HCT116 (cell line): ENCODE measurements around the gene TBC1D14. TPM values are rescaled to one million over a fixed set of nuclear protein-coding genes. Genes with fewer than 3 reads are reported as not detected.

Experiments used
- ATAC-seq: fragments of 200-7000 bp; cut with Tn5 transposase; 2 replicates; pipeline ENCODE4 v1.9.1; 2020; ENCODE audit warnings: mild to moderate bottlenecking, moderate library complexity
- BruUV-seq: library from RNA; stranded (reverse); fragments of 400-500 nt; replicated peaks from 2 replicates; lab custom pipeline; 2021; lab: Mats Ljungman, UMichigan
- CTCF ChIA-PET: fragments of 300-600 bp; sonication (Branson Sonifier 250); formaldehyde crosslinking; loops from one replicate; lab custom pipeline; 2021; ENCODE audit warnings: antibody characterized with exemption; lab: Charles Lee
- POLR2A ChIA-PET: fragments of 300-600, 350-600 bp; sonication (Branson Sonifier 250); formaldehyde crosslinking; loops from one replicate; lab custom pipeline; 2021; ENCODE audit warnings: antibody characterized with exemption; lab: Charles Lee
- RAD21 ChIA-PET, 2 experiments: fragments of 300-600 bp; sonication (Branson Sonifier 250); formaldehyde crosslinking; loops; one replicate each; lab custom pipeline; 2023; ENCODE audit warnings: low total read pairs in 2 of 2; ENCODE audit not compliant: uncharacterized antibody in 2 of 2, unreplicated experiment in 2 of 2, low non-redundant PET in 1 of 2; lab: Charles Lee
- DNase-seq: peaks from one replicate; pipeline ENCODE4 v3.0.0-alpha.2; 2010; ENCODE audit warnings: low read depth, low spot score
- H2AFZ ChIP-seq: fragments of 200-600 bp; shearing (Covaris generic), sonication (generic); 2 replicates; pipeline ENCODE4 v1.6.1; 2017; ENCODE audit warnings: low read depth, mixed run types, mixed read lengths, antibody characterized with exemption, low read length; ENCODE audit not compliant: poor library complexity, severe bottlenecking
- H3K27ac ChIP-seq: 2 replicates; pipeline ENCODE4 v1.5.1; 2012; ENCODE audit warnings: low read depth, low read length
- H3K27me3 ChIP-seq: fragments of 200-600 bp; sonication (generic); 2 replicates; pipeline ENCODE4 v1.6.1; 2016; ENCODE audit warnings: mixed run types, low read length, mixed read lengths; ENCODE audit not compliant: insufficient read depth
- H3K36me3 ChIP-seq, 2 experiments: fragments of 200-500 bp in 1 of 2; fragments of 200-600 bp in 1 of 2; sonication (Bioruptor generic) in 1 of 2; sonication (generic) in 1 of 2; 2 replicates each; pipeline versions ENCODE4 v1.5.1 to v1.6.1; 2014 to 2016; ENCODE audit warnings: low read length in 2 of 2, inconsistent platforms in 1 of 2, mixed read lengths in 1 of 2, mixed run types in 1 of 2; ENCODE audit not compliant: insufficient read depth in 2 of 2, control insufficient read depth in 1 of 2
- H3K4me1 ChIP-seq, 2 experiments: fragments of 200-600 bp in 1 of 2; sonication (generic) in 1 of 2; 2 replicates each; pipeline versions ENCODE4 v1.5.1 to v1.6.1; 2012 to 2017; ENCODE audit warnings: low read length in 2 of 2, inconsistent platforms in 1 of 2, mild to moderate bottlenecking in 1 of 2, mixed read lengths in 1 of 2, mixed run types in 1 of 2, moderate library complexity in 1 of 2; ENCODE audit not compliant: insufficient read depth in 2 of 2, control insufficient read depth in 1 of 2
- H3K4me2 ChIP-seq: fragments of 200-600 bp; sonication (generic); 2 replicates; pipeline ENCODE4 v1.6.1; 2017; ENCODE audit warnings: mixed run types, low read length, mixed read lengths
- H3K4me3 ChIP-seq, 2 experiments: fragments of 200-600 bp in 1 of 2; sonication (generic) in 1 of 2; replicated peaks in 1 of 2; 2 replicates each; pipeline ENCODE4 v1.5.1; 2011 to 2016; ENCODE audit warnings: low read length in 2 of 2, control low read depth in 1 of 2, low read depth in 1 of 2, mild to moderate bottlenecking in 1 of 2, mixed read lengths in 1 of 2, mixed run types in 1 of 2
- H3K79me2 ChIP-seq: fragments of 200-600 bp; sonication (generic); 2 replicates; pipeline ENCODE4 v1.6.1; 2017; ENCODE audit warnings: mild to moderate bottlenecking, mixed run types, low read length, moderate library complexity, mixed read lengths; ENCODE audit not compliant: insufficient read depth
- H3K9ac ChIP-seq: fragments of 200-600 bp; sonication (generic); 2 replicates; pipeline ENCODE4 v1.6.1; 2016; ENCODE audit warnings: low read length, mixed read lengths
- H3K9me2 ChIP-seq: fragments of 200-600 bp; sonication (generic), shearing (Covaris generic); 2 replicates; pipeline ENCODE4 v1.6.1; 2017; ENCODE audit warnings: mixed run types, mild to moderate bottlenecking, moderate library complexity; ENCODE audit not compliant: insufficient read depth
- H3K9me3 ChIP-seq, 2 experiments: fragments of 200-500 bp in 1 of 2; fragments of 200-600 bp in 1 of 2; sonication (Bioruptor generic) in 1 of 2; sonication (generic) in 1 of 2; 2 replicates each; pipeline ENCODE4 v1.6.1; 2014 to 2017; ENCODE audit warnings: low read length in 2 of 2, mixed read lengths in 2 of 2, inconsistent platforms in 1 of 2, low read depth in 1 of 2, mild to moderate bottlenecking in 1 of 2, mixed run types in 1 of 2, moderate library complexity in 1 of 2; ENCODE audit not compliant: control insufficient read depth in 1 of 2, insufficient read depth in 1 of 2
- H4K20me1 ChIP-seq: fragments of 200-600 bp; sonication (generic), shearing (Covaris generic); 2 replicates; pipeline ENCODE4 v1.6.1; 2017; ENCODE audit warnings: mixed run types, mild to moderate bottlenecking, moderate library complexity; ENCODE audit not compliant: insufficient read depth
- CBX3 ChIP-seq: IDR thresholded peaks from 2 replicates; pipeline ENCODE4 v1.6.1; 2012; ENCODE audit warnings: low read depth
- CEBPB ChIP-seq: IDR thresholded peaks from 2 replicates; pipeline ENCODE4 v1.6.1; 2012; ENCODE audit warnings: low read depth
- CTCF ChIP-seq, 3 experiments: fragments of 200-600 bp in 1 of 3; sonication (generic) in 1 of 3; IDR thresholded peaks in 2 of 3; conservative IDR thresholded peaks in 1 of 3; 2 replicates each; pipeline ENCODE4 v1.5.1; 2012 to 2017; ENCODE audit warnings: low read depth in 2 of 3, low read length in 2 of 3, antibody characterized with exemption in 1 of 3, borderline replicate concordance in 1 of 3, control low read depth in 1 of 3, mild to moderate bottlenecking in 1 of 3, mixed read lengths in 1 of 3, mixed run types in 1 of 3, moderate library complexity in 1 of 3; ENCODE audit not compliant: insufficient read depth in 1 of 3
- EGR1 ChIP-seq: IDR thresholded peaks from 2 replicates; pipeline ENCODE4 v1.6.1; 2012; ENCODE audit warnings: low read depth
- EZH2 ChIP-seq: fragments of 200-600 bp; sonication (generic); IDR thresholded peaks from 2 replicates; pipeline ENCODE4 v1.6.1; 2017; ENCODE audit warnings: antibody characterized with exemption, mixed run types
- MAX ChIP-seq: IDR thresholded peaks from 2 replicates; pipeline ENCODE4 v1.6.1; 2012
- POLR2A ChIP-seq: IDR thresholded peaks from 2 replicates; pipeline ENCODE4 v1.7.0; 2011; ENCODE audit warnings: borderline replicate concordance; ENCODE audit not compliant: insufficient read depth, insufficient read length; ENCODE audit errors: extremely low read depth
- RAD21 ChIP-seq: IDR thresholded peaks from 2 replicates; pipeline ENCODE4 v1.6.1; 2012; ENCODE audit warnings: low read depth, mild to moderate bottlenecking
- REST ChIP-seq: IDR thresholded peaks from 2 replicates; pipeline ENCODE4 v1.6.1; 2012; ENCODE audit warnings: low read depth
- SIN3A ChIP-seq: IDR thresholded peaks from 2 replicates; pipeline ENCODE4 v1.6.1; 2012; ENCODE audit warnings: low read depth
- SP1 ChIP-seq: IDR thresholded peaks from 2 replicates; pipeline ENCODE4 v1.6.1; 2012; ENCODE audit warnings: low read depth
- SRF ChIP-seq: IDR thresholded peaks from 2 replicates; pipeline ENCODE4 v1.6.1; 2012; ENCODE audit warnings: low read depth
- ZFX ChIP-seq: fragments of 450-650 bp; IDR thresholded peaks from 2 replicates; pipeline ENCODE4 v1.6.1; 2017
- intact Hi-C: fragments of 100-400 bp; cut with micrococcal nuclease; formaldehyde crosslinking; loops from 2 replicates; pipeline ENCODE4 v1.10.0; 2022
- total RNA-seq: library from RNA; stranded (reverse); gene quantifications from one replicate; pipeline ENCODE4 v1.2.1, GENCODE V29; 2021; ENCODE audit not compliant: unreplicated experiment

TBC1D14 gene
- total RNA-seq, 1 experiment from 2014 or later, result 62.9 TPM

GRCh38 chr4:7019367-7019766 lies 109.7 kb downstream of the TBC1D14 start:
- ATAC-seq (no peak), DNase-seq (no peak)
- intact Hi-C loops, result no loop called here
- CTCF ChIA-PET, result no interaction called here
- Histone ChIP-seq H3K27ac (no peak overlapping the region), H3K4me2 (no peak overlapping the region), H3K9me3 (no peaks in the 10 kb centered on the region), H3K4me3 (no peak overlapping the region), H4K20me1 (no peaks in the 10 kb centered on the region), H3K36me3 (peaks cover 8 to 36% of the 10 kb centered on the region in 2 experiments; a peak in 3 of 4 replicates), H2AFZ (no peak overlapping the region), H3K79me2 (peaks cover 4% of the 10 kb centered on the region; the same call in 1 of the 2 replicates), H3K9ac (no peak overlapping the region), H3K9me2 (no peaks in the 10 kb centered on the region), H3K27me3 (no peaks in the 10 kb centered on the region), H3K4me1 (peaks cover 0 to 37% of the 10 kb centered on the region in 2 experiments; a peak in 2 of 4 replicates)
- POLR2A ChIA-PET, result no interaction called here
- RAD21 ChIA-PET, result no interaction called here
- TF ChIP-seq RAD21 (no peak), CBX3 (no peak), SRF (no peak), EGR1 (no peak), MAX (no peak), POLR2A (no peak), SP1 (no peak), SIN3A (no peak), ZFX (no peak), CTCF (IDR thresholded peaks at IDR 0.05 in 2 of 3, conservative IDR thresholded peaks at IDR 0.05 in 1 of 3; ENCODE audit: borderline replicate concordance in 1 of 3, insufficient read depth in 1 of 3, low read depth in 2 of 3, low read length in 2 of 3) (no peak), EZH2 (no peak), CEBPB (no peak), REST (no peak)
- BruUV-seq, result no TSS peak
